MM.1S (cell line): ENCODE measurements around the gene ENTPD2.

Experiments used
- CTCF ChIP-seq: fragments of 300-600 bp; sonication (generic); IDR thresholded peaks from 2 replicates; pipeline ENCODE4 v1.5.1; 2016; ENCODE audit warnings: antibody characterized with exemption, low read length, mixed read lengths
- EZH2 ChIP-seq: fragments of 300-600 bp; sonication (generic); optimal IDR thresholded peaks from 2 replicates; pipeline ENCODE3; 2017; ENCODE audit warnings: low read depth, mild to moderate bottlenecking, antibody characterized with exemption, low read length, mixed read lengths
- EZH2phosphoT487 ChIP-seq: fragments of 300-600 bp; sonication (generic); IDR thresholded peaks from 2 replicates; pipeline ENCODE4 v1.6.1; 2018; ENCODE audit warnings: antibody characterized with exemption, low read length

GRCh38 chr9:137069508-137070091 lies 15.7 kb upstream of the ENTPD2 start:
- TF ChIP-seq CTCF: no peak
- TF ChIP-seq EZH2: no peak
- TF ChIP-seq EZH2phosphoT487: no peak
